GM12872 (cell line): ENCODE data around the gene EFCAB8.

Experiments used
- CTCF ChIP-seq: IDR thresholded peaks from 3 replicates; pipeline ENCODE4 v1.5.1; 2011; ENCODE audit warnings: low read depth, mild to moderate bottlenecking, low read length, moderate library complexity; ENCODE audit not compliant: insufficient read depth

Gene EFCAB8

GRCh38 chr20:32973077-32973717 lies 114.5 kb downstream of the EFCAB8 start:
- TF ChIP-seq CTCF, result no peak

DNA sequence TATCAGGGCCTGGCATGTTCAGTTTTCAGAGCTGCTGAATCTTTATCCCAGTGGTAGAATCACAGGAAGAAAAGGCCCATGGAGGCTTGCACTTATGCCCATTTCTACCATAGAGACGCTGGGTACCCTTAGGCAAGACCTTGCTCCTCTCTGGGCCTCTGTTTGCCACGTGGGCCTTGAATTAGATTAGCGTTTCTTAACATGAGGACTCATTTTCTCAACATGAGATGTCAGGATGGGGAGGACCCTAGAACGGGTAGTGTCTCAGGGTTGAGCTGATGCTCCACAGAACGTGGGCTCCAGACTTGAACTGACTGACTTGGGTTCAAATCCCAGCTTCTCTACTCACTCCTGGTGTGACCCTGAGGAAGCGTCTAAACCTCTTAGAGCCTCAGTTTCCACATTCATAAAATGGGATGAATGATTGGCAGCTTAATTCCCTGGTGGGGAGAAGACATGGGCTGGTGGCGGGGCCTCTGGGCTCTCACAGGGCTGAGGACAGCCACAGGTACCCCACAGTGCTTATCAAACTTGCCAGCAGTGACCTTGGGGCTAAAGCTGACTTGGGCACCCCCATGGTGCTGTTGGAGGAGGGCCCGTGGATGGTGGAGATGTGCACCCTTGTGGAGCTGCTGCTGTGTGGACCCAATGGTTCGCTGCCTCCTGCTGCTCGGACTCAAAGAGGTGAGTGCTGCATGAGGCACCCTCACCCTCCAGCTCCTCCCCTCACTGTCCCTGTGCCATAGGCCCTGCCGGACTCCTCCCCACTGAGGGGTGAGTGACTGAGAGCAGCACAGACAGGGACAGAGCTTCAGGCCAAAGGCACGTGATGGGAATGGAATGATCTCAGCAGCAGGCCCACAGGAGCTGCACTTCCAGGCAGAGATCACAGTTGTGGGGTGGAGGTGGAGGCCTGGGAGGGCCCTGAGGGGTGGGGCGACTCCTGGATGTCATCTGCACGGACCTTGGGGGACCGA lies 117.3 kb downstream of the EFCAB8 start:
- no peak for TF ChIP-seq CTCF

- TF ChIP-seq CTCF, result no peak
These were observed 118.0 kb downstream of the EFCAB8 start for GRCh38 chr20:32976746-32977145.

DNA sequence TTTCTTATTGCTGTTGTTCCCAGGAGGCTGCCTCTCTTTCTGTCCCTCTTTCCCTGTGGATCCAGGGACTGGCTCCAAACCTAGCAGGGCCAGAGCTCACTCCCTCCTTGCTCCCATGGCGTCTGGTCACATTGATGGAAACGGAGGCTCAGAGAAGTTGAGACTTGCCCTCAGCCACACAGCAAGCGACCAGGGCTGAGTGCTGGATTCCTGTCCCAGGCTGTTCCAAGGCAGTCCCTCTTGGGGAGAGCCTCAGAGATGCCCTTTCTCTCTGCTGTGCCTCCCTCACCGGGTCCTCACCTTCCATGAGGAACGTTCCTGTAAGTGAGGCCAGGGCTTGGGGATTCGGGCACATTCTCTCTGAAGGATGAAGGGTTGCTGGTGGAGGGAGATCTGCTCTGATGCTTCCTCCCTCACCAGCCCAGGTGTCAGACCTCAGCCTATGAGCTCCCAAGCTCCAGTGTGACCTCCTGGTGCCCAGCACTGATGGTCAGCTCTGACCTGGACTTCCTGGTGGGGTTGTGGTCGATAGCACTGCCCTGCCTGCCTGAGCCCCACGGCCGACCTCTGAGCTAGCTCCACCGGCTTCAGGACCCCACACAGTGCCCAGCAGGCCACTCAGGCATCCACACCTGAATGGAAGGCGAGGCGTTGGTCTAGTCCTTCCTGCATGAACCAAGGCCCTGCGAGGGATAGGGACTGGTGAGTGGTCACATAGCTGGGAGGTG lies 118.7 kb downstream of the EFCAB8 start:
- TF ChIP-seq CTCF, result no peak

DNA sequence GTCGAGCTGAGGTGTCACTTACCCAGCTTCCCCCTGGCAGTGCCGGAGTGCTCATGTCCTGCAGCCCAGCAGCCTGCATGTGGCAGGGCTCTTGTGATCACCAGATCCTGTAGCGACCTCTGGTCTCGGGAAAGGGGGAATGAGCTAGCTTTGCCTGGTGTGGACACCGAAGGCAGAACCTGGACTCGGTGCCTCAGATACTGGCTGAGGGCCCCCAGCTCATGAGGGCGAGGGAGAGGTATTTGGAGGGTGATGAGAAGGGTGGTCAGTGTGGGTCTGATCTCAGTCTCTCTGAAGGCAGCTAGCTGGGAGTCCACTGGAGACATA lies 119.2 kb downstream of the EFCAB8 start:
- TF ChIP-seq CTCF, result no peak

- TF ChIP-seq CTCF, result no peak
These were observed 120.7 kb downstream of the EFCAB8 start for GRCh38 chr20:32979201-32979998.
